ENCODE measurements around the gene ACSM4. TPM values are rescaled to one million over a fixed set of nuclear protein-coding genes. Genes with fewer than 3 reads are reported as not detected.

ACSM4 gene
- total and polyA plus RNA-seq, 4 donors: not detected

DNA sequence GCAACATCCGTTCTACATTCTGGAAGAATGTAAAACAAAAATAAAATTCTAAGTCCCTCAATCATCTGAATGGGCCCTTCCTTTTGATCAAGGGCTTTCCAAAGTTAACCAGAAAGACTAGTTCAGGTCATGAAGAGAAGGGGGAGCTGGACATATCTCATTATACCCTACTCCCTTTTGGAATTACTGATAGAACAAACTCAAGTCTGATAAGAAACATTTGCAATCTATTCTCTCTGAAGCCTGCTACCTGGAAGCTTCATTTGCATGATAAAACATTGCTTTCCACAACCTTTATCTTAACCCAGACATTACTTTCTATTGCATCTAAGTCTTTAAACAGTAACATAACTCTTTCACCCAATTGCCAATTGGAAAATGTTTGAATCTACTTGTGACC lies 8.3 kb upstream of the ACSM4 start:
- DNase-seq: no peak
- Histone ChIP-seq H3K9me3 (ENCODE audit: control insufficient read depth in 4 of 4, insufficient read depth in 3 of 4, low read length in 3 of 4) (peaks cover 0 to 2% (median 0%) of the 10 kb centered on the region in 4 donors), H3K27me3 (ENCODE audit: control insufficient read depth in 3 of 3, insufficient read depth in 3 of 3, low read length in 2 of 3) (no peaks in the 10 kb centered on the region), H3K36me3 (ENCODE audit: control insufficient read depth in 4 of 4, insufficient read depth in 4 of 4, low read length in 4 of 4) (no peaks in the 10 kb centered on the region), H3K9ac (ENCODE audit: insufficient read depth in 1 of 2, low read length in 2 of 2) (no peak overlapping the region), H3K4me3 (no peak overlapping the region), H3K27ac (ENCODE audit: low read depth in 1 of 2, low read length in 1 of 2) (no peak overlapping the region), H3K4me1 (ENCODE audit: control insufficient read depth in 5 of 5, insufficient read depth in 5 of 5, low read length in 5 of 5) (peaks cover 0 to 5% (median 0%) of the 10 kb centered on the region in 5 donors)
- TF ChIP-seq, protein P1, sequence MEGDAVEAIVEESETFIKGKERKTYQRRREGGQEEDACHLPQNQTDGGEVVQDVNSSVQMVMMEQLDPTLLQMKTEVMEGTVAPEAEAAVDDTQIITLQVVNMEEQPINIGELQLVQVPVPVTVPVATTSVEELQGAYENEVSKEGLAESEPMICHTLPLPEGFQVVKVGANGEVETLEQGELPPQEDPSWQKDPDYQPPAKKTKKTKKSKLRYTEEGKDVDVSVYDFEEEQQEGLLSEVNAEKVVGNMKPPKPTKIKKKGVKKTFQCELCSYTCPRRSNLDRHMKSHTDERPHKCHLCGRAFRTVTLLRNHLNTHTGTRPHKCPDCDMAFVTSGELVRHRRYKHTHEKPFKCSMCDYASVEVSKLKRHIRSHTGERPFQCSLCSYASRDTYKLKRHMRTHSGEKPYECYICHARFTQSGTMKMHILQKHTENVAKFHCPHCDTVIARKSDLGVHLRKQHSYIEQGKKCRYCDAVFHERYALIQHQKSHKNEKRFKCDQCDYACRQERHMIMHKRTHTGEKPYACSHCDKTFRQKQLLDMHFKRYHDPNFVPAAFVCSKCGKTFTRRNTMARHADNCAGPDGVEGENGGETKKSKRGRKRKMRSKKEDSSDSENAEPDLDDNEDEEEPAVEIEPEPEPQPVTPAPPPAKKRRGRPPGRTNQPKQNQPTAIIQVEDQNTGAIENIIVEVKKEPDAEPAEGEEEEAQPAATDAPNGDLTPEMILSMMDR (IDR thresholded peaks at IDR 0.05; ENCODE audit: control extremely low read depth, extremely low read depth): no peak
- 82 to 97% methylated on average over 1 of the region's 1 CpG for WGBS, 2 donors
- no peak for ATAC-seq (ENCODE audit: insufficient read depth, low FRiP score)

DNA sequence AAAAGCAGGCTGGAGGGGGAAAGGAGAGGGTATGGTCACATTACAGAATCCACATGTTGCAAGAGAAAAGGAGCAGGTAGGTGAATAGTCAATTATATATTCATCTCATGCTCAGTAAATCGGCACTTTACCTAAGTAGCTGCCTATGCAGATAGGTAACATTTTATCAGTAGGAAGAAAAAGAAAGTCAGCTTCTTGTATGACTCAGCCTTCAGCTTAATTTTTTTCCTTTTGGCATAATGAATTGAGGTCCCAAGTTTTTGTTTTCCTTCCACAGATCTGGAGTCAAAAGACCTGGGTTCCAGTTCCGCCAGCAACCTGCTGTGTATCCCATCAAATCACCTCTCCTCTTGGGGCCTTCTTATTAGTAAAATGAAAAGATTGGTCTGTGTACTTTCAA lies 6.0 kb upstream of the ACSM4 start:
- ATAC-seq (ENCODE audit: insufficient read depth, low FRiP score): no peak
- Histone ChIP-seq H3K9ac (ENCODE audit: insufficient read depth in 1 of 2, low read length in 2 of 2) (no peak overlapping the region), H3K36me3 (ENCODE audit: control insufficient read depth in 4 of 4, insufficient read depth in 4 of 4, low read length in 4 of 4) (no peaks in the 10 kb centered on the region), H3K9me3 (ENCODE audit: control insufficient read depth in 4 of 4, insufficient read depth in 3 of 4, low read length in 3 of 4) (no peaks in the 10 kb centered on the region), H3K27me3 (ENCODE audit: control insufficient read depth in 3 of 3, insufficient read depth in 3 of 3, low read length in 2 of 3) (no peaks in the 10 kb centered on the region), H3K4me3 (no peak overlapping the region), H3K4me1 (ENCODE audit: control insufficient read depth in 5 of 5, insufficient read depth in 5 of 5, low read length in 5 of 5) (peaks cover 0 to 21% (median 2%) of the 10 kb centered on the region in 5 donors), H3K27ac (ENCODE audit: low read depth in 1 of 2, low read length in 1 of 2) (no peak overlapping the region)
- WGBS, 2 donors: 93% methylated on average over 2 of the region's 2 CpGs
- no peak for DNase-seq
- TF ChIP-seq, protein P1 (IDR thresholded peaks at IDR 0.05; ENCODE audit: control extremely low read depth, extremely low read depth): no peak

DNA sequence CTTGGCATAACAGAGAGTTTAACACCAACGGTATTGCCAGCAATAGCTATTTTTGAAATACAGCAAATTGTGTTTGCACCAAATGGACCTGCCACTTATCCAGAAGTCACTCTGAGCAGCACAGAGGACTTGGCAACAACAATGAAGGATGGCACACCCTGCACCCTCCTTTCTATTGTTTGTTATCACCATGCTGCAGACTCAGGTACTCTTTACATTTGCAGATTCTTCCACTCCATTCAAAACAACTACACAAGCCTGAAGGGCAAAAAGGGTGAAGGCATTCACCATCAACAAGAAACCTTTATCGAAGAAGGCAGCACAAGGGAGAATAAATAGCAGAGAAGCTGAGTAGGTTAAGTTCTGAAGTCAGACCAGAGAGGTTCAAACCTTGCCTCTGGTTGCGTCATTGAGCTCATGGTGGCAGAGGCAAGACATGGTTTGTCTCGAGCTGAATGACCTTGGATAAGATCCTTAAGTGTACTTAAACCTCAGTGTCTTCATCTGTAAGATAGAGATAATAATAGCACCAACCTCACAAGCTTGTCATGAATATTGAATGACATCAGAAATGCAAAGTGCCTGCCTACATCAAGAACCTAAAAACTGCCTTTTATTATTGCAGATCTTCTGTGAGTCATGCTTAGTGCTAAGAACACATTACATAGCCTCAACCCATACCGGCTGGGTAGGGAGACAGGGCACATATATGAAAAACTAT lies 1.4 kb upstream of the ACSM4 start:
- Histone ChIP-seq H3K4me1 (ENCODE audit: control insufficient read depth in 5 of 5, insufficient read depth in 5 of 5, low read length in 5 of 5) (peaks cover 0 to 21% (median 2%) of the 10 kb centered on the region in 5 donors), H3K9me3 (ENCODE audit: control insufficient read depth in 4 of 4, insufficient read depth in 3 of 4, low read length in 3 of 4) (no peaks in the 10 kb centered on the region), H3K27ac (ENCODE audit: low read depth in 1 of 2, low read length in 1 of 2) (no peak overlapping the region), H3K36me3 (ENCODE audit: control insufficient read depth in 4 of 4, insufficient read depth in 4 of 4, low read length in 4 of 4) (no peaks in the 10 kb centered on the region), H3K9ac (ENCODE audit: insufficient read depth in 1 of 2, low read length in 2 of 2) (no peak overlapping the region), H3K4me3 (no peak overlapping the region), H3K27me3 (ENCODE audit: control insufficient read depth in 3 of 3, insufficient read depth in 3 of 3, low read length in 2 of 3) (no peaks in the 10 kb centered on the region)
- no peak for ATAC-seq (ENCODE audit: insufficient read depth, low FRiP score)
- no peak for DNase-seq
- 78 to 90% methylated on average over 5 of the region's 5 CpGs for WGBS, 2 donors
- TF ChIP-seq, protein P1 (IDR thresholded peaks at IDR 0.05; ENCODE audit: control extremely low read depth, extremely low read depth): no peak
